ENCODE results near the gene CIT. TPM values are rescaled to one million over a fixed set of nuclear protein-coding genes. Genes with fewer than 3 reads are reported as not detected.

Gene CIT
- polyA plus RNA-seq, 1 experiment = 14.5 TPM

- no peak for DNase-seq (ENCODE audit: low read depth)
- CTCF ChIA-PET = interaction anchor here (5.0 kb wide), 1 partner anchor 18 kb away, joined by 38 read pairs; no protein-coding TSS in a partner anchor
- Histone ChIP-seq H3K4me3 (ENCODE audit: low read depth, low read length) (no peak overlapping the region), H3K27me3 (ENCODE audit: control insufficient read depth, insufficient read depth, low read length) (no peaks in the 10 kb centered on the region), H3K36me3 (ENCODE audit: control insufficient read depth, insufficient read depth, low read length) (peaks cover 1% of the 10 kb centered on the region; the same call in 1 of the 2 replicates)
- TF ChIP-seq CTCF (IDR thresholded peaks at IDR 0.05; ENCODE audit: insufficient read depth, low read depth, low read length) = no peak
- POLR2A ChIA-PET = no interaction called here
Observed at GRCh38 chr12:119783787-119784186, 93.3 kb downstream of the CIT start.

GRCh38 chr12:119781804-119782203 lies 95.3 kb downstream of the CIT start:
- POLR2A ChIA-PET = no interaction called here
- H3K36me3 ChIP-seq (ENCODE audit: control insufficient read depth, insufficient read depth, low read length) = peaks cover 1% of the 10 kb centered on the region; the same call in 1 of the 2 replicates
- DNase-seq (ENCODE audit: low read depth) = no peak
- CTCF ChIA-PET = interaction anchor here (0.6 to 5.0 kb wide), 22 partner anchors 9 to 161 kb away, joined by 3 to 43 read pairs (median 10); partner anchors contain the start of gene PRKAB1
- H3K4me3 ChIP-seq (ENCODE audit: low read depth, low read length) = no peak overlapping the region
- TF ChIP-seq CTCF (IDR thresholded peaks at IDR 0.05; ENCODE audit: insufficient read depth, low read depth, low read length) = no peak
- no peaks in the 10 kb centered on the region for H3K27me3 ChIP-seq (ENCODE audit: control insufficient read depth, insufficient read depth, low read length)

DNA sequence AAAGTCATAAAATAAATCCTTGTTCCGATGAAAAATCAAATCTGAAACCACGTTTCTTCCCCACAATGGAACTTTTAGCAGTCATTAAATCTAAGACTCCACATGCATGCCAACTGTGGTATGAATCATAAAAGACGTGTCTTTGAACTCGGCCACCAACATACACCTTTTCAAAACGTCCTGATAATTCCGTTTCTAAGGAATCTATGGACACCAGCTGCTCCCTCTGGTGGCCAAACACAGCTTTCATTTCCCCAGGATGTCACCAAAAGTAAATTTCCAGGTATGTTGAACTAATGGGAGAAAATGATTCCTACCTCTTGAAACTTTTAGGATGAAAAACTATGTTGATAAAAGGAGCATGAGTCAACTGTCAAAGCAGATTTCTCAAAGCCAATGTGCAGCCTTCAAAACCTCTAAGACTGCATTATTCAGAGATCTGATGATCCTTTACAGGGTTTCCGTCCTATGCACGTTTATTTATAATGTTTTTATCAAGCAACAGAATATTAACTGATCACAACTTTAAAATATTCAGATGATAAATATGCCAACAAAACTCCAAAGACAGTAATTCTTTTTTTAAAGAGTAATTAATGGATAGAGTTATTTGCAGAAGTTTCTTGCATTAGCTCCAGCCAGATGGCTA lies 96.2 kb downstream of the CIT start:
- ChIA-PET CTCF (interaction anchor here (0.7 to 5.0 kb wide), 38 partner anchors 9 to 162 kb away, joined by 3 to 43 read pairs (median 5); partner anchors contain the start of gene PRKAB1), POLR2A (no interaction called here)
- no peak for DNase-seq (ENCODE audit: low read depth)
- Histone ChIP-seq H3K27me3 (ENCODE audit: control insufficient read depth, insufficient read depth, low read length) (no peaks in the 10 kb centered on the region), H3K4me3 (ENCODE audit: low read depth, low read length) (peak overlapping the region; percentile 33), H3K36me3 (ENCODE audit: control insufficient read depth, insufficient read depth, low read length) (no peaks in the 10 kb centered on the region)
- TF ChIP-seq CTCF (IDR thresholded peaks at IDR 0.05; ENCODE audit: insufficient read depth, low read depth, low read length) = peak; percentile 84

- H3K27me3 ChIP-seq (ENCODE audit: control insufficient read depth, insufficient read depth, low read length) = no peaks in the 10 kb centered on the region
- TF ChIP-seq CTCF (IDR thresholded peaks at IDR 0.05; ENCODE audit: insufficient read depth, low read depth, low read length) = no peak
- DNase-seq (ENCODE audit: low read depth) = no peak
- POLR2A ChIA-PET = no interaction called here
- no peaks in the 10 kb centered on the region; the same call in 1 of the 2 replicates for H3K36me3 ChIP-seq (ENCODE audit: control insufficient read depth, insufficient read depth, low read length)
- CTCF ChIA-PET = interaction anchor here (0.7 to 1.2 kb wide), 4 partner anchors 27 to 94 kb away, joined by 3 read pairs; no protein-coding TSS in a partner anchor
- H3K4me3 ChIP-seq (ENCODE audit: low read depth, low read length) = no peak overlapping the region
Observed at GRCh38 chr12:119775246-119775895, 101.7 kb downstream of the CIT start.

DNA sequence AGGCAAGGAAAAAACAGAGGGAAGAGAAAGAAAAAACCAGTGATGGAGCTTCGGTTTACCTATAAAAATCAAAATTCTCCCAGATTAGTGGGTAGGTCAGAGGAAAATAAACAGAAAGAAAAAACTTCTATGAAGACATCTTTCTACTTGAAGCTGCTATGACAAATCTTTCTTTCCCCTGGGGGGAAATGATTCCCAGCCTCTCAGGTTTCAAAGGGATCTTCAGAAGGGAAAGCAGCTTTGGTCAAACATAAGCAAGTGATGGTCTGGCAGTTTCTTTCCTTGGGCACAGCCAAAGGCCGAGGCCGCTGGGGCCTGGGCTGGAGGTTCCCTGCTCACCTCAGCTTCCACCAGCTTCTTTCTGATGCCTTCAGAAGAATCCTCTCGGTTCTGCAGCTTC lies 104.7 kb downstream of the CIT start:
- TF ChIP-seq CTCF (IDR thresholded peaks at IDR 0.05; ENCODE audit: insufficient read depth, low read depth, low read length) = no peak
- no peaks in the 10 kb centered on the region for H3K27me3 ChIP-seq (ENCODE audit: control insufficient read depth, insufficient read depth, low read length)
- ChIA-PET CTCF (interaction anchor here (1.7 kb wide), 1 partner anchor 8 kb away, joined by 10 read pairs; no protein-coding TSS in a partner anchor), POLR2A (no interaction called here)
- DNase-seq (ENCODE audit: low read depth) = no peak
- no peak overlapping the region for H3K4me3 ChIP-seq (ENCODE audit: low read depth, low read length)
- peaks cover 2% of the 10 kb centered on the region for H3K36me3 ChIP-seq (ENCODE audit: control insufficient read depth, insufficient read depth, low read length)

Measured in BJ (cell line).